Amniotic stem cell (primary cell): ENCODE data around the gene DDX31.

ENCODE experiments used
- DNase-seq: peaks from one replicate; lab custom pipeline; 2025; lab: John Stamatoyannopoulos, UW

DDX31 gene

DNA sequence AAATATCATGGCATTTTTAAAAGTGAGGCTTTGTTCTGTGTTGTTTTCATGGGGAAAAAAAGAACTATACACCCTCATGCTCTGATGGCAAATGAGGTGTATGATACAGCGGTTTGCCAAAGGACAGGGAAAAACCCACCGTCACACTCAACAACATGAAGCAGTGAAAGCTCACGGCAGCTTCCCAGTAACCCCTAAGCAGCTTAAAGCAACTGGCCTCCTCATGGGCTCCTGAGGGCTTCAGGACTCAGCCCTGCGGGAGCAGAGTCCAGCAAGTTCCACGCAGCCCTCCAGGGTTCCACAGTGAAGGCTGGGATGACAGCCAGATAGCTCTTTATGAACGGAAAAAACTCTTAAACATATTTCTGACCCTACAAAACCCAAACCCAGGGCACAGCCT lies 74.5 kb downstream of the DDX31 start:
- no peak for DNase-seq

DNA sequence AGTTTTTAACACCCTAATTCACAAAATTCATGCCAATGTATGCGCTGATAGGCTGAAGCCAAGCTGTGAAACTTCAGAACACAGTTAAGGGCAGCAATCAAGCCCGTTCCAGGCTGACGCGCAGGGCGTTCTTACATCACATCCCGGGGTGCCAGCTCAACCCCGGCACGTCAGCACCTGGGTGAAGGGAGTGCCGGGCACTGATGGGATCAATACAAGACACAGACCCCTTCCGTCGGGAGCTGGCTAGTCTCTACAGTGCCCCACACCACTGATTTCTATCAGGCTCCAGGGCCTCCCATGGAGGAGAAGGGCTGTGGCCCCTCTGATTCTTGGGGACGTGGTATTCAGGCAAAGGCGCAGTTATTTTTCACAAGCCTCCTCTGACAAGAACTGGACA lies 75.4 kb downstream of the DDX31 start:
- no peak for DNase-seq

DNA sequence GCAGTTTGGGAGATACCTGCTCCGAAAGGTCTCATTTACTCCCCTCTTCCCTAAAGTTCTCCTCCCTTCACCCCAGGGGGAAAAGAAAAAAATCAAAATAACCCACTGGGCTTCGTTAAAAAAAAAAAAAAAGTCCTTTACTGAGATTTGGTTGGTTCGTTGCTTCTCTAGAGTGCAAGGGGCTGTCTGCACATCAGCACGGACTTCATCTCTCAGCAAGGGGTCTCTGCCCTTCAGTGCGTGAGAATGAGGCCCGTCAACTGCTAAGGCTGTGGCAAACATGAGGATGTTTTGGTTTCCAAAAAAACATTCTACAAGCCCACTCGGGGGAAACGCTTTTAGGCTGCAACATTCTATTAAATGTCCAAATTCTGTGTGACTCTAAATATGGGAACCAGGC lies 77.3 kb downstream of the DDX31 start:
- DNase-seq, result no peak

DNA sequence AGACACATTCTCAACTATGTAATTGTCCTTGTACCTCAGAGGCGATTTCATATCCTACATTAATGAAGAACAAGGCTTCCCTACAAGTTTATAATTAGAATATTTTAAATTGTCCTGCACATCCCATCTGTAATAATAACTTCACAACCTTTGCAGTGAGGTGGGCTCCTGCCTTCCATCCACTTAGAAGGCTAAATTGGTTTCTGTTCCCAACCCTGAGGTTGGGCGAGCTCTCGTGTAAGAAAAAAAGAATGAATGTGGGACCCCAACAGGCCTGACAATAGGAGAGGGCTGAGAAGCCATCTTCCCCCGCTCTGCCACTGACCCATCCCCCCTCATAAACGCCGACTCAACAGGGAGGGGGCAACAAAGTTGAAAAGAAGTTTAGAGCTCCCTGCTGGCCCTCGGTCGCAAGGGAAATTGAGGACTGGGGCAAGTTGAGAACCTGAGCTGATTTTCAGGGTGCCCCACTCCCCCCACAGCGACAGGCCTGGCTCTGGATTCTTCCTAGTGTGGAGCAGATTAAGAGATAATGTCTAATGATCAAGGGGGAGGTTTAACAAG lies 78.0 kb downstream of the DDX31 start:
- no peak for DNase-seq

DNA sequence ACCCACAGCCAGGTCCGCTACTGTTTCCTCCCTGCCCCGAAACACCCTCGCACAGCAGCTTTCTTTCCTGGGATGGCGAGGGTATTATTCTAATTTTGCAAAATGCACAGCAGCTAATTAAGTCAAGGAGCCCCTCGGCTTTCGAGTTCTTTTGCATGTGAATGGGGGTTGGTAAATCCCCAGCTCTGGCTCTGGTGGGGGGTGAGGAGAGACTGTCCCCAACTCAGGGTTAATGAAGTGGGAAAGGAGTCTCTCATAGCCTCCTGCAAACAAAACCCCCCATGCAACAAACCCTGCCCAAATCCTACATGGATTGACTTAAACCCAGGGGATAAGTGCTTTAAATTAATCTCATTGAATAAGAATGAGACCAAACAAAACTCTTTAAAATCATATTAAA lies 78.5 kb downstream of the DDX31 start:
- DNase-seq, result no peak

DNA sequence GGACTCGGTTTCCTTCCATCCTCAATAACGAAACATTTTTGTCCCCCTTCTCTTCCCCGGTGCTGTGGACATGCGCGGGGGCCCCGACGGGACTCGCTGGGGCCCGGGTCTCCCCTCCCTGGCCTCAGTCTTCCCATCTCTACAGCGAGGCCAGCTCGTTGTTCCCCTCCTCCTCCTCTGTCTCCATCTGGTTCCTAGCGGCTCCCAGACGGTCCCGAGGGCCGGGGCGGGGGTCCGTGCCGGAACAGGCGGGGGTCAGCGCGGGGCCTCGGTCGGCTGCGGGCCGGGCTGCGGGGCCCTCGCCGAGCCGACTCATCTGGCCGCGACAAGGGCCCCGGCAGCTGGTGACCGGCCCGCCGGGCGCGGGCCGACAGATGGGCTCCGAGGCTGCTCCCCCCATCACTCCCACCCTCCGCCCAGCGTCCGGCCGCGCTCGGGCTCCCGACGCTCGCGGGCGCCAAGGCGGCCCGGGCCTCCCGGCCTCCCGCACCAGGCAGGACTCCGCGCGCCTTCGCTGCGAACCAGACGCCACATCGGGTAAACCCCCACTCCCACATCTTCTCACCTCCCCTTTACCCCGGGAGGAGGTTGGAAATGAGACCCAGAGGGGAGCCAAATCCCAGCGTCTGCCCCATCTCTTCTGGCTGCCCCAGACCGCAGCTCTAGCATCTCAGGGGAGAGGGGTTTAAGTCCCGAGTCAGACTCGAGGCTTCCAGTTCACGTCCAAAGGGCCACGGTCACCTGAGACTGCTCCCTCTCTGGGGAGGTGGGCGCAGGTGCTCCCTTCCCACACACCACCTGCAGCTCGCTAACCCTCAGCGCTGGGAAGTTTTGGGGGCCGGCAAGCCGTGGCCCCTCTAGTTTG lies 79.2 kb downstream of the DDX31 start:
- DNase-seq, result no peak

DNA sequence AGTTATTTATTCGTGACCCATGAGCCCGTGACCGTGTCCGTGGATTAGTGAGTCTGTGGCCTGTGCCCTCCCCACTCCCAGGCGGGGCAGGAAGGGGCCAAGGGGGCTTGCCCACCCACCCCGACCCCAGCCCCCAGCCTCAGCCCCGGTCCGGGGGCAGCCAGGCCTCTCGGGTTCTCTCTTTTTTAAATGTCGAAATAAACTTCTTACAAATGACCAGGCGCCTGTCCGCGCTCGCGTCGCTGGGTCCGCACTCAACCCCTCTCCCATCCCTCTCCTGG lies 79.8 kb downstream of the DDX31 start:
- no peak for DNase-seq

DNA sequence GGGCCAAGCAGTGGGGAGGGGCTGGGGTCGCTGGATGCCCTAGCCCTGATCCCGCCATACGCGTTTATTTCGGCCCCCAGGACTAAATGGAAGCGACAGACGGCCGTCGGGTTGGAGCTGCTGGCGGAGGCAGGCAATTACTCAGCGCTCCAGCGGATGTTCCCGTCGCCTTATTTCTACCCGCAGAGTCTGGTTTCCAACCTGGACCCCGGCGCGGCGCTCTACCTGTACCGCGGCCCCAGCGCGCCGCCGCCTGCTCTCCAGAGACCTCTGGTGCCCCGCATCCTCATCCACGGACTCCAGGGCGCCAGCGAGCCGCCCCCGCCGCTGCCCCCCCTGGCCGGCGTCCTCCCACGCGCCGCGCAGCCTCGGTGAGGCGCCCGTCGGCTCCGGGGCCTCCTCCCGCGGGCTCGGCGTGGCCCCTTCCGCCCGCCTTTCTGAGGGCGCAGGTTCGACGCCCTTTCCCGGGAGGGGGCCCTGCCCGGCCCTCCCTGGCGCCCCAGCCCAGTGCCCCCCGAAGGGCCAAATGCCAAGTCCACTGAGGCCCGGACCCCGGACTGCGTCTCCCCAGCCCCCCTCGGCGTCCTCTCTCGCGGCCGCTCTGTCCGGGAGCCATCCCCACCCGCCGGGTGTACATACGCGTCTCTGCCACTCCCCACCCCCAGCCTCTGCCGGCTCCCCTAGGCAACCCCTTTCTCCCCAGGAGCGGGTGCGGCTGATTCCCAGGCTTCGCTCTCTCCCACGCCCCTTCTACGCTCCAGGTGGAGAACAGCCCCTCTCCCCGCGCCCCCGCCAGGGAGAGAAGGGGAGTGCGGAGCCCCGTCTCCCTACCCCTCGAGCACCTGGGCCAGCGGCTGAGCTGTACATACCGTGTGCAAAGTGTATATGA lies 80.4 kb downstream of the DDX31 start:
- no peak for DNase-seq

DNA sequence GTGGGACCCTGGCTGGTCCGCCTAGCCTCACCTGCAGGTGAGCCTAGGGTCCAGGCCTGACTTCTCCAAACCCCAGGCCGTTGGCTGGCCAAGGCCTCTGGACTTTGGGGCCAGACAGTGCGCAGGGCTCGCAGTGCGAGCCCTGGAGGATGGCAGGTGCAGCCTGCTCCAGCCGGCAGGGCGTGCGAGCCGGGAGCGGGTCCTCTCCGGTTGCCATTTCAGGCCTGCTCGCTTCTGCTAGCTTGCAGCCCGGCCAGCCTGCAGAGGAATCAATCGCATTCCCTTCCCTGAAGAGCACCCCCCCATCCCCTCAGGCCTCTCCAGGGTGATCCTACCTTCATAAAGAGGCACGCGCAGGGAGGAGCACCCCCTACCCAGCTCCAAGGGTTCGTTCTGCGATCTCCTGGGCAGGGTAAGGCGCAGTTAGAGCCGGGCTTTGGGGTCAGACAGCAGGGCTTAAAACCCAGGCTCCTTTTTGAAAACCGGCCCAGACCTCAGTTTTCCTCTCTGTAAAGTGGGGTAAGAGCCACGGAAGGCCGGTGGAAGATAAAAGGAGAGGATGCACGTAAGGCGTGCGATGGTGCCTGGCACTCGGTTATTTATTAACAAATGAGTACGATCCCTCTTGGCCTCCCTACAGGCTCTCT lies 81.2 kb downstream of the DDX31 start:
- no peak for DNase-seq

DNA sequence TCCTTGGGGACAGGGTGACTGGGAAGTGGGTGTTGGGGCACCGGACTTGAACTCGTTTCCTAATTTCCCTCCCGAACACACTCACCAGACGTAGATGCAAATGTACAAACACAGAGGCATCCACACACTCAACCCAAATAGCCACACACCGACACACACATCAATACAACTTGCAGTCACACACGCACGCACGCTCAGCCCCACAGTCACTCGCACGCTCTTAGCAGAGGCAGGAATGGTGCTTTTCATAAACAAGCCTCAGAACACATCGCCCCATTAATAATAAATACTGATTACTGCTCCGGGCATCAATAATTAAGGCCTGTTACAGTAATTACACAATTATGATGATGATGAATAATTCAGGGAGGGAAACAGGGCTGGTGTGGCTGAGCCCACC lies 81.7 kb downstream of the DDX31 start:
- DNase-seq, result no peak

DNA sequence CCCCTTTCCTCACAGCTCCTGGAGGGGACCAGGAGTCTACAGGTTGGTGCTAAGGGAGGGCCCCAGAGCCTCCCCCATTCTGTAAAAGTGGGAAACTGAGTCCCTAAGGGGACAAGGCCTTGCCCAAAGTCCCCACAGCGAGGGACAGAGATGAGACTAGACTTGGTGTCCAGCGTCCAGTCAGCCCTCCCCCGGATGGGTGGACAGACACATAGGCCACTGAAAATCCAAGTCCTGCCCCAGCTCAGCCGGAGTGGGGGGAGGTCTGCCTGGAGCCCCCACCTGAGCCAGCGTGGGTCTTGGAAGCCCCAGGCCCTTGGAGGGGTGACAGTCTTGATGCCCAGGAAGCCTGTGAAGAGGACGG lies 82.2 kb downstream of the DDX31 start:
- DNase-seq, result no peak

DNA sequence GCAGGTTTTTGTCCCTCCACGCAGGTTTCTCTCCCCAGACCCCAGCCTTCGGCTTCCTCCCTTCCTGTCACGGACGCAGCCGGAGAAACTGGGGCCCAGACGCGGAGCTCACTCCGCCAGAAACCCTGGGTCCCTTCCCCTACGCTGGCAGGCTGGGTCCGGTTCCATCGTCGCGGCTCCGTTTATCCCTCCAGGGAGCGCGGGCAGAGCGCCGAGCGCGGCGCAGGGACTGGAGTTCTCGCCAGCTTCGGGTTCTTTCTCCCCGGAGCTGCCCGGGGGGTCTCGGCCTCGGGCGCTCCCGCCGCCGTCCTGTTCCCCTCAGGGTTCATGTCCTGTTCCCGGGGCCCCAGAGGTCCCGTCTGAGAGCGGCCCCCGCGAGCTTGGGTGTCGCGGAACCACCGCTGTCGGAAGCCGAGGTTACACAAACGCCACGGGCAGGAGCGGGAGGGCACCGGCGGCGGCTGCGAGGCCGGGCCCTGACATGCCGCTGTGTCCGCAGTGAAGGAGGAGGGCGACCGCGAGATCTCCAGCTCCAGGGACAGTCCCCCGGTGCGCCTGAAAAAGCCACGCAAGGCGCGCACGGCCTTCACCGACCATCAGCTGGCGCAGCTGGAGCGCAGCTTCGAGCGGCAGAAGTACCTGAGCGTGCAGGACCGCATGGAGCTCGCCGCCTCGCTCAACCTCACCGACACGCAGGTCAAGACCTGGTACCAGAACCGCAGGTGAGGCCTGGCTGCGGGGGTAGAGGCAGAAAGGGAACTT lies 82.8 kb downstream of the DDX31 start:
- DNase-seq, result no peak

DNA sequence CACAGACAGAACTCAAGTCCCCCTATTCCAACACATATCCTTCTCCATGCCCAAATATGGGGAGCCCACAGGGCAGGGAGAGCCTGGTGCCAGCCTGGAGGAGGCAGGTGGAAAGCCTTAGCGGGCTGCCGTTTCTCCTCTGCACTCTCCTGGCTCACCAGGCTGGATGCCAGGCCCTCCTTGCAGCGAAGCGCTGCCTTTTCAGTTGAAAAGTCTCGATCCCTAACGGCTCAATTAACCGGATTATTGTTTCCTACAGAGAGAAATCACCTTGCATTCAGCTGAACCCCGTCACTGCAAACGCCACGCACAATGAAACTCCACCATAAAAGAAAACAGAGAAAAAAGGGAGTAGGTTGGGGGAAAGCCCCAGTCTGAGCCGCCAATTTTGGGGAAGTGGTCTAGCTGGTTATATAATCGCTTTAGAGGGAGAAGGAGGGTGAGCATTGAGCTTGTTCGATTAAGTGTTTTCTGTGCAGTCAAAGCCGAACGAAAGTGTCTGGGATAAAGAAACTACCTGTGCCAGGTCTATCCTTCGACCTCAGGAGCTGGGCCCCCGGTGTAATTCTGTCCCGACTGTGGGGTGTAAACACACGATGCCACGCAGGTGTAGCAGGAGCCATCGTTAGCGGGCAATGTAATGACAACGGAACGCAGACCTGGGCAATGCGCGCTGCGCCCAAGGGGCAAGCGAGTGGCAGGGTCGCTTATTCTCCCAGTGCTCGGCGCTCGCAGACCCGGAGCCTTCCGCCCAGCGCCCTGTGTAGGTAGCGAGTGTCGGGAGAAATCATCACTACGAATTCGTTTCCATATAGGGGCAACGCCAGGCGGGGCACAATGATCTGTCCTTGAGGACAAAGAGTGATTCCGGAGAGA lies 83.6 kb downstream of the DDX31 start:
- DNase-seq, result no peak

DNA sequence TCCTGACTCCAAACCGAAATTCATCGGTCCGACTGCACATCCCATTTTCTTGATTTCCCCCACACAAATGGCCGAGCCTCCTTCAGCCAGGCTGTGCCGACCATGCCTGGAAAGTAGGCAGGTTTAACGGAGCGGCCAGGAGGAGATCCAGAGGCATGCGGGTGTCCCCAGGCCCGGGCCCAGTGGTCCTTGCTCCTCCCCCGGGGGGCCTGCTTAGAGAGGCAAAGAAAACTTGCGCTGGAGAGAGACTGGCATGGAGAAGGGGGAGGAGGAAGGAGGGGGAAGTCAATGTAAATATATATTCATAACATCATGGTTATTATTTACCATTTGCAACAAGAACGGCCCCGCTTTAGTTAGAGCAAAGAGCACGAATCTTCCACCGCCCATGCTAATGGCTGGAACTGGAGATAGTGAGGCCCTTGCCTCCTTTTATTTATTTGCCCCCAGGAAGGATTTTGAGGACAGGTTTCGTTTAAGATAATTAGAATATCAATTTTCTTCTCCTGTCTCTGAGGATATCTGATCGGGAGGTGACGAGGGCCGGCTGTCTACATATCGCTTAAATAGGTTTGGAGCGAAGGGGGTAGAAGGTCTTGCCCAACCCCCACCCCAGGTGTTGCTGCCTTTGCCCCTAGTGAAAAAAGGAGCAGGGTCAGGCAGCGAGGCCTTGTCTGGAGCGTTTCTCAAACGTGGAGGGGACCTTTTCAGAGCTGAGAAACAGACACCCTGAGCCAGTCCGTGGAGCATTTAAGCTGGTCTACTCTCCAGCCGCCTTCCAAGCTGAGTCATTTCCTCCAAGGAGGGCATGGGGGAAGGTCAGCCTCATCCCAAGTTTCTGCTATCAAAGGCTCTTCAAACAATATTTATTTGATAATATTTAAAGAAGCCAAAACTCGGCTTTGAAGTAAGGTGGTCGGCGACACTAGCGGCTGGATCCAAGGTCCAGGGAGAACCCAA lies 84.9 kb downstream of the DDX31 start:
- no peak for DNase-seq

DNA sequence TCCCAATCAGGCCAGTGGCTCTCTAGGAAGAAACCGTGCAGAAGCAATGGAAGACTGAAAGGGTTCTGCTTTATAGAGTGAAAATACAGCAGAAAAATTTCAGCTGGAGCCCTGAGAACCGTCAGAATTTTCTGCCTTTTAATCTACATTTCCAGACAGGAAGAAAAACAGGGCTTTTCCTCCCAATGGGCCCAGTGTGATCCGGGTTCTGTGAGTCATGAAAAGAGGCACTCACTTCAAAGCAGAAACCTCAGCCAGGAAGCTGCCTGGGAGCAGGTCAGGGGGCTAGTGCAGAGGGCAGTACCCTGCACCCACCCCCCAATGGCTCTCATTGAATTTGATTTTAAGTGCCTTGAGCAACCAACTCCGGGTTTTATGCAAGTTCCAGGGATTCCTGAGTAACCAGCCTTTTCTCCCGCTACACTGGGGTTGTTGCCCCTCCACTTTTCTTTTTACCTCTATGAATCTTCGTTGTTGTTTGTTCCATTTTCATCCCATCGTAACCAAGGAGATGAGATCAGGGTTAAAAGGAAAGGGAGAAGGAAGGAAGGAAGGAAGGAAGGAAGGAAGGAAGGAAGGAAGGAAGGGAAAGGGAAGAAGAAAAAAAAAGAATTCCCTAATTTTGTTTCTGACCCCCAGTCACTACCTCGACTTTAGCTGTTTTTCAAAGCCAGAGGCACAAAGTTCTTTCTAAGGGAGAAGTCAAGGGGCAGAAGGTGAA lies 86.0 kb downstream of the DDX31 start:
- DNase-seq, result no peak

DNA sequence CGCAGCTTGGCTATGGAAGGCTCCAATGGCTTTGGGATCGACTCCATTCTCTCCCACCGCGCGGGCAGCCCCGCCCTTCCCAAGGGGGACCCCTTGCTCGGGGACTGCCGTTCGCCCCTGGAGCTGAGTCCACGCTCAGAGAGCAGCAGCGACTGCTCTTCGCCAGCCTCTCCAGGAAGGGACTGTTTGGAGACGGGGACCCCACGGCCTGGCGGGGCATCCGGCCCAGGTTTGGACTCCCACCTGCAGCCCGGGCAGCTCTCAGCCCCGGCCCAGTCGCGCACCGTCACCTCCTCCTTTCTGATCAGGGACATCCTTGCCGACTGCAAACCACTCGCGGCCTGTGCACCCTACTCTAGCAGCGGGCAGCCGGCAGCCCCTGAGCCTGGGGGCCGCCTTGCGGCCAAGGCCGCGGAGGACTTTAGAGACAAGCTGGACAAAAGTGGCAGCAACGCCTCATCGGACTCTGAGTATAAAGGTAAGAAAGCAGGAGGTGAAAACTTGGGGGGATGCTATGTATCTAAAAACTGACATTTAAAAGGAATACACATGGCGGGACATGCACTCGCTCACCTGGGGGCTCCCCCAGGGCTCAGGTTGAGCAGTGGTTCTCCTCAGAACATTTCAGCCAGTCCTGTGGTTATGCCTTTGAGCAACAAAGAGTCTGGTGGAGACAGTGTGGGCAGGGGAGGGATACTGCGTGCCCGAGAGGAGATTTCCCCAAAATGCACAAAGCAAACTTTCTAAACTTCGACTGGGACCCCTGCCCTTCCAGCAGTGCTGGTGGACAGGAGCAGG lies 86.8 kb downstream of the DDX31 start:
- DNase-seq, result no peak

DNA sequence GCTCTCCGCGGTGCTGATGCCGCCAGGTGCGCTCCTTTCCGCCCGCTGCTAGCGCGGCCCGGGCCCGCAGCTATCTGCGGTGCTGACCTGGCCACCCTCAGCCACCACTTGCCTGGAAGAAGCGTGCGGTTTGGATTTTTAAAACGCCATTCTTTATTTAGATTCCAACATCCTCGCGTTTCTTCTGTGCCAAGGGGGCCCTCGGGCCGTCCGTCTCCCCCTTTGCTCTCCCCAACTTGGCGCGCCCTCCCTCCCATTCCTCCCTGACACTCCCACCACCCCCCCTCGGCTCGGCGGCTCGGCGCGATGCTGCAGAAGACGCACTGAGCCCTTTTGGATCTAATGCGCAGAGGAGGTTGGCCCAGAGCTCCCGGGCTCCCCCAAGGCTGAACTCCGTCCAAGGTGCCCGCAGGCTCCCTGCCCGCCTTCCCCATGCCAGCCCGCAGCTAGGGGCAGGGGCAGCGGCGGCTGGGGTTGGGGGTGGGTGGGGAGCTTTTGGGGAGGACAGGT lies 87.5 kb downstream of the DDX31 start, which contains the start of gene BARHL1:
TSS of gene BARHL1 (plus strand) at position 331 of the 510 bp plus-strand sequence. CDS start 192 bp downstream, outside the sequence.
- DNase-seq, result no peak

DNA sequence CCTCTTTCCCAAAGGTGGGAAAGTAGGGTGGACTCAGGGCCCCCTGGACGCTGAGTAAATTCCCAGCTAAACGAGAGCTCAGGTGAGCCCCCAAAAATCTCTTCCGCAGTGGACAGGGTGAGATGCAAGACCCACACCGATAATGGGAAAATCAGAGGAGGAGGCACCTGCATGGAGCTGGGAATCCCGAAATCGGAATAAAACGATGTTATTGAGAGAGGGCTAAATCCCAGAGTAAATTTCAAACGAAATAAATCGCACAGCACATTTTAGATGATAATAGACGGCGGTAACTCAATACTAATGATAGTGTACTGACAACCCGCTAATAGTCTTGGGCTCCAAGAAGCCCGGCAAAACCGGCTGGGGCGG lies 90.4 kb downstream of the DDX31 start:
- DNase-seq, result no peak
